Trophoblast cell (in vitro differentiated cells and primary cell): ENCODE data around the gene COA5.
A peak's percentile ranks its signal among the peaks of the same experiment; 100 is the strongest.

Experiments used
- DNase-seq, 2 donors: peaks; one replicate each; pipeline ENCODE4 v3.0.0-alpha.2; 2016
- H2AFZ ChIP-seq: 2 replicates; pipeline ENCODE4 v1.6.1; 2013; ENCODE audit warnings: low read length, moderate library complexity, mild to moderate bottlenecking; ENCODE audit not compliant: insufficient read depth, poor library complexity
- H2AK5ac ChIP-seq: 2 replicates; pipeline ENCODE4 v1.6.1; 2013; ENCODE audit warnings: mild to moderate bottlenecking, low read length
- H2BK120ac ChIP-seq: 2 replicates; pipeline ENCODE4 v1.6.1; 2013; ENCODE audit warnings: low read length, mild to moderate bottlenecking, moderate library complexity; ENCODE audit not compliant: insufficient read depth, poor library complexity
- H2BK12ac ChIP-seq: 2 replicates; pipeline ENCODE4 v1.6.1; 2013; ENCODE audit warnings: mild to moderate bottlenecking, low read length, moderate library complexity
- H2BK5ac ChIP-seq: 2 replicates; pipeline ENCODE4 v1.6.1; 2013; ENCODE audit warnings: low read length, low read depth, moderate library complexity, mild to moderate bottlenecking; ENCODE audit not compliant: poor library complexity
- H3K14ac ChIP-seq: 2 replicates; pipeline ENCODE4 v1.6.1; 2013; ENCODE audit warnings: mild to moderate bottlenecking, low read length
- H3K18ac ChIP-seq: 2 replicates; pipeline ENCODE4 v1.6.1; 2013; ENCODE audit warnings: mild to moderate bottlenecking, low read length
- H3K23ac ChIP-seq: 2 replicates; pipeline ENCODE4 v1.6.1; 2013; ENCODE audit warnings: low read length
- H3K27ac ChIP-seq: 2 replicates; pipeline ENCODE4 v1.5.1; 2013; ENCODE audit warnings: low read depth, mild to moderate bottlenecking, inconsistent platforms, low read length, moderate library complexity
- H3K27me3 ChIP-seq: 2 replicates; pipeline ENCODE4 v1.6.1; 2013; ENCODE audit warnings: inconsistent platforms, mild to moderate bottlenecking, low read length, moderate library complexity; ENCODE audit not compliant: insufficient read depth
- H3K36me3 ChIP-seq, 2 experiments: 1 replicate in 1 of 2; 2 replicates in 1 of 2; pipeline ENCODE4 v1.6.1; 2013; ENCODE audit warnings: low read length in 2 of 2, mild to moderate bottlenecking in 2 of 2, moderate library complexity in 1 of 2; ENCODE audit not compliant: insufficient read depth in 2 of 2, control insufficient read depth in 1 of 2
- H3K4ac ChIP-seq: 2 replicates; pipeline ENCODE4 v1.6.1; 2013; ENCODE audit warnings: low read depth, mild to moderate bottlenecking, low read length, moderate library complexity
- H3K4me1 ChIP-seq, 2 experiments: 1 replicate in 1 of 2; 2 replicates in 1 of 2; pipeline ENCODE4 v1.6.1; 2013; ENCODE audit warnings: low read length in 2 of 2, mild to moderate bottlenecking in 2 of 2, moderate library complexity in 1 of 2; ENCODE audit not compliant: insufficient read depth in 2 of 2, control insufficient read depth in 1 of 2
- H3K4me2 ChIP-seq: 2 replicates; pipeline ENCODE4 v1.6.1; 2013; ENCODE audit warnings: inconsistent platforms, mild to moderate bottlenecking, low read length, moderate library complexity
- H3K4me3 ChIP-seq: 2 replicates; pipeline ENCODE4 v1.5.1; 2013; ENCODE audit warnings: mild to moderate bottlenecking, low read depth, low read length, inconsistent platforms
- H3K79me1 ChIP-seq: one replicate; pipeline ENCODE4 v1.6.1; 2013; ENCODE audit warnings: low read length
- H3K79me2 ChIP-seq: 2 replicates; pipeline ENCODE4 v1.6.1; 2013; ENCODE audit warnings: low read length, mild to moderate bottlenecking; ENCODE audit not compliant: control insufficient read depth, insufficient read depth, poor library complexity
- H3K9ac ChIP-seq: 2 replicates; pipeline ENCODE4 v1.6.1; 2013; ENCODE audit warnings: mild to moderate bottlenecking, low read length
- H3K9me3 ChIP-seq: 2 replicates; pipeline ENCODE4 v1.6.1; 2013; ENCODE audit warnings: low read depth, mild to moderate bottlenecking, control low read depth, inconsistent platforms, low read length; ENCODE audit not compliant: insufficient read depth
- H4K12ac ChIP-seq: 2 replicates; pipeline ENCODE4 v1.6.1; 2013; ENCODE audit warnings: low read depth, mild to moderate bottlenecking, low read length, moderate library complexity
- H4K8ac ChIP-seq: 2 replicates; pipeline ENCODE4 v1.6.1; 2013; ENCODE audit warnings: low read depth, mild to moderate bottlenecking, low read length, moderate library complexity
- H4K91ac ChIP-seq: one replicate; pipeline ENCODE4 v1.6.1; 2013; ENCODE audit warnings: low read depth, mild to moderate bottlenecking, low read length, moderate library complexity
- WGBS: extraction: QIAGEN DNeasy Blood & Tissue Kit; methylation state at CpG from one replicate; pipeline ENCODE4 v1.1.7; 2013; ENCODE audit warnings: missing lambda C conversion rate; ENCODE audit not compliant: insufficient read length, insufficient coverage; ENCODE audit errors: extremely low coverage; 5-methylcytosine and 5-hydroxymethylcytosine counted together

Gene COA5

GRCh38 chr2:98569915-98570314 lies 38.4 kb downstream of the COA5 start:
- H3K27ac ChIP-seq: no peak overlapping the region
- no peak overlapping the region for H4K8ac ChIP-seq
- no peak overlapping the region for H2AFZ ChIP-seq
- H2BK5ac ChIP-seq: no peak overlapping the region
- no peaks in the 10 kb centered on the region for H3K79me1 ChIP-seq
- no CpG with 5 or more reads among the region's 13 CpGs for WGBS
- no peak overlapping the region for H3K9ac ChIP-seq
- H4K91ac ChIP-seq: no peak overlapping the region
- H3K23ac ChIP-seq: no peak overlapping the region
- no peak overlapping the region for H3K4ac ChIP-seq
- no peaks in the 10 kb centered on the region for H3K27me3 ChIP-seq
- H4K12ac ChIP-seq: no peak overlapping the region
- H3K4me3 ChIP-seq: no peak overlapping the region
- no peaks in the 10 kb centered on the region for H3K4me1 ChIP-seq
- no peaks in the 10 kb centered on the region for H3K79me2 ChIP-seq
- H2BK120ac ChIP-seq: no peak overlapping the region
- peaks cover 49 to 73% of the 10 kb centered on the region in 2 experiments for H3K36me3 ChIP-seq
- H3K18ac ChIP-seq: no peak overlapping the region
- H3K4me2 ChIP-seq: no peak overlapping the region
- no peak for DNase-seq
- H2BK12ac ChIP-seq: no peak overlapping the region
- no peak overlapping the region for H2AK5ac ChIP-seq
- H3K9me3 ChIP-seq: no peaks in the 10 kb centered on the region
- no peak overlapping the region for H3K14ac ChIP-seq

- Histone ChIP-seq H2AFZ (no peak overlapping the region), H3K23ac (no peak overlapping the region), H3K79me1 (no peaks in the 10 kb centered on the region), H3K4me2 (no peak overlapping the region), H3K18ac (no peak overlapping the region), H2BK120ac (no peak overlapping the region), H3K4me1 (no peaks in the 10 kb centered on the region), H2AK5ac (no peak overlapping the region), H3K4me3 (no peak overlapping the region), H3K4ac (no peak overlapping the region), H3K27ac (no peak overlapping the region), H2BK12ac (no peak overlapping the region), H2BK5ac (no peak overlapping the region), H3K79me2 (no peaks in the 10 kb centered on the region), H3K36me3 (peaks cover 50 to 77% of the 10 kb centered on the region in 2 experiments), H4K12ac (no peak overlapping the region), H4K8ac (no peak overlapping the region), H3K9ac (no peak overlapping the region), H4K91ac (no peak overlapping the region), H3K27me3 (no peaks in the 10 kb centered on the region), H3K9me3 (no peaks in the 10 kb centered on the region), H3K14ac (no peak overlapping the region)
- no CpG with 5 or more reads among the region's 19 CpGs for WGBS
- DNase-seq: peak; percentile 14 to 61
These were observed 39.0 kb downstream of the COA5 start for GRCh38 chr2:98569197-98569793.

GRCh38 chr2:98568161-98568956 lies 40.0 kb downstream of the COA5 start:
- Histone ChIP-seq H3K23ac (no peak overlapping the region), H3K79me1 (no peaks in the 10 kb centered on the region), H2BK5ac (no peak overlapping the region), H4K8ac (no peak overlapping the region), H3K4me1 (no peaks in the 10 kb centered on the region), H2AFZ (no peak overlapping the region), H3K36me3 (peaks cover 47 to 71% of the 10 kb centered on the region in 2 experiments), H3K4me3 (no peak overlapping the region), H2BK12ac (no peak overlapping the region), H3K4me2 (no peak overlapping the region), H3K18ac (no peak overlapping the region), H3K14ac (no peak overlapping the region), H3K9ac (no peak overlapping the region), H2AK5ac (no peak overlapping the region), H3K4ac (no peak overlapping the region), H4K91ac (no peak overlapping the region), H4K12ac (no peak overlapping the region), H3K27me3 (no peaks in the 10 kb centered on the region), H3K9me3 (no peaks in the 10 kb centered on the region), H2BK120ac (no peak overlapping the region), H3K27ac (no peak overlapping the region), H3K79me2 (no peaks in the 10 kb centered on the region)
- no CpG with 5 or more reads among the region's 11 CpGs for WGBS
- peak in 1 of 2 donors; percentile 34 for DNase-seq

GRCh38 chr2:98565941-98566340 lies 42.4 kb downstream of the COA5 start:
- Histone ChIP-seq H4K8ac (no peak overlapping the region), H3K36me3 (peaks cover 37 to 58% of the 10 kb centered on the region in 2 experiments), H3K14ac (no peak overlapping the region), H3K9me3 (no peaks in the 10 kb centered on the region), H3K4me3 (no peak overlapping the region), H3K27me3 (no peaks in the 10 kb centered on the region), H3K4ac (no peak overlapping the region), H2BK120ac (no peak overlapping the region), H4K91ac (no peak overlapping the region), H2BK12ac (no peak overlapping the region), H2AFZ (no peak overlapping the region), H2AK5ac (no peak overlapping the region), H3K18ac (no peak overlapping the region), H2BK5ac (no peak overlapping the region), H4K12ac (no peak overlapping the region), H3K9ac (no peak overlapping the region), H3K4me2 (no peak overlapping the region), H3K4me1 (no peaks in the 10 kb centered on the region), H3K23ac (no peak overlapping the region), H3K79me1 (no peaks in the 10 kb centered on the region), H3K79me2 (no peaks in the 10 kb centered on the region), H3K27ac (no peak overlapping the region)
- no peak for DNase-seq
- WGBS: no CpG with 5 or more reads among the region's 19 CpGs
